Mammary epithelial cell (primary cell): ENCODE results near the gene SRSF9.

ENCODE experiments used
- CTCF ChIP-seq, 2 donors: IDR thresholded peaks in 1 of 2; conservative IDR thresholded peaks in 1 of 2; 2 replicates each; pipeline ENCODE4 v1.5.1; 2011 to 2012; ENCODE audit warnings: inconsistent platforms in 2 of 2, low read length in 2 of 2, mild to moderate bottlenecking in 2 of 2, control low read depth in 1 of 2, low read depth in 1 of 2; ENCODE audit not compliant: insufficient read depth in 1 of 2; ENCODE audit errors: extremely low read depth in 1 of 2
- EZH2 ChIP-seq: IDR thresholded peaks from 2 replicates; pipeline ENCODE4 v1.6.1; 2012; ENCODE audit warnings: low read length, inconsistent platforms, borderline replicate concordance

GRCh38 chr12:120453060-120453750 lies 16.3 kb downstream of the SRSF9 start:
- TF ChIP-seq CTCF (conservative IDR thresholded peaks at IDR 0.05 in 1 of 2, IDR thresholded peaks at IDR 0.05 in 1 of 2; ENCODE audit: extremely low read depth in 1 of 2, insufficient read depth in 1 of 2, low read depth in 1 of 2, low read length in 2 of 2) = no peak
- no peak for TF ChIP-seq EZH2
